ENCODE data around the gene LONP2.

Gene LONP2

GRCh38 chr16:48381201-48381600 lies 137.1 kb downstream of the LONP2 start:
- no peak overlapping the region for H2BK5ac ChIP-seq (ENCODE audit: low read depth, low read length, poor library complexity, severe bottlenecking)
- H3K4ac ChIP-seq (ENCODE audit: low read depth in 1 of 2, low read length in 2 of 2) = no peak overlapping the region
- no peak overlapping the region for H4K8ac ChIP-seq (ENCODE audit: low read length)
- peaks cover 10% of the 10 kb centered on the region for H3K4me1 ChIP-seq (ENCODE audit: control insufficient read depth, insufficient read depth, low read depth, low read length)
- no peak overlapping the region for H3K27ac ChIP-seq (ENCODE audit: low read length, poor library complexity, severe bottlenecking)
- H3K4me2 ChIP-seq (ENCODE audit: low read length, poor library complexity, severe bottlenecking) = no peak overlapping the region
- H2BK120ac ChIP-seq (ENCODE audit: low read depth, low read length) = no peak overlapping the region
- no peaks in the 10 kb centered on the region for H3K36me3 ChIP-seq (ENCODE audit: control insufficient read depth in 1 of 2, insufficient read depth in 2 of 2, low read depth in 1 of 2, low read length in 2 of 2)
- H2AFZ ChIP-seq (ENCODE audit: low read depth, low read length) = no peak overlapping the region
- no peak overlapping the region for H2BK12ac ChIP-seq (ENCODE audit: low read length in 2 of 2)
- peak; percentile 27 for DNase-seq
- H3K9me3 ChIP-seq (ENCODE audit: control insufficient read depth, low read length) = no peaks in the 10 kb centered on the region
- no peak overlapping the region for H3K18ac ChIP-seq (ENCODE audit: low read depth in 1 of 2, low read length in 2 of 2)
- H3K79me1 ChIP-seq (replicated peaks; ENCODE audit: low read length, poor library complexity, severe bottlenecking) = no peaks in the 10 kb centered on the region
- no peak overlapping the region for H4K91ac ChIP-seq (ENCODE audit: low read length)
- H3K23ac ChIP-seq (ENCODE audit: low read length in 2 of 2) = no peak overlapping the region
- no peaks in the 10 kb centered on the region for H3K27me3 ChIP-seq (ENCODE audit: control insufficient read depth in 1 of 2, insufficient read depth in 1 of 2, low read length in 2 of 2)
- no peak overlapping the region for H2BK15ac ChIP-seq (ENCODE audit: low read depth, poor library complexity, severe bottlenecking)
- no peak overlapping the region for H3K14ac ChIP-seq (ENCODE audit: low read length in 2 of 2)
- H3K4me3 ChIP-seq (ENCODE audit: insufficient read depth in 1 of 2, low read depth in 1 of 2, low read length in 2 of 2) = no peak overlapping the region
- 87% methylated on average over 5 of the region's 5 CpGs for WGBS
- H3K9ac ChIP-seq (ENCODE audit: low read length) = no peak overlapping the region
- no peak overlapping the region for H2AK5ac ChIP-seq (ENCODE audit: low read length, severe bottlenecking)

GRCh38 chr16:48382131-48382530 lies 138.0 kb downstream of the LONP2 start:
- no peak overlapping the region for H3K4me2 ChIP-seq (ENCODE audit: low read length, poor library complexity, severe bottlenecking)
- H3K9ac ChIP-seq (ENCODE audit: low read length) = peak overlapping the region; percentile 98
- no peaks in the 10 kb centered on the region for H3K27me3 ChIP-seq (ENCODE audit: control insufficient read depth in 1 of 2, insufficient read depth in 1 of 2, low read length in 2 of 2)
- no peak overlapping the region for H4K8ac ChIP-seq (ENCODE audit: low read length)
- no peak overlapping the region for H3K23ac ChIP-seq (ENCODE audit: low read length in 2 of 2)
- no peak for DNase-seq
- H3K4me1 ChIP-seq (ENCODE audit: control insufficient read depth, insufficient read depth, low read depth, low read length) = peaks cover 10% of the 10 kb centered on the region
- no peak overlapping the region for H2BK12ac ChIP-seq (ENCODE audit: low read length in 2 of 2)
- no peaks in the 10 kb centered on the region for H3K36me3 ChIP-seq (ENCODE audit: control insufficient read depth in 1 of 2, insufficient read depth in 2 of 2, low read depth in 1 of 2, low read length in 2 of 2)
- no peaks in the 10 kb centered on the region for H3K9me3 ChIP-seq (ENCODE audit: control insufficient read depth, low read length)
- no peak overlapping the region for H3K4ac ChIP-seq (ENCODE audit: low read depth in 1 of 2, low read length in 2 of 2)
- H3K4me3 ChIP-seq (ENCODE audit: insufficient read depth in 1 of 2, low read depth in 1 of 2, low read length in 2 of 2) = no peak overlapping the region
- H3K18ac ChIP-seq (ENCODE audit: low read depth in 1 of 2, low read length in 2 of 2) = no peak overlapping the region
- H3K79me1 ChIP-seq (replicated peaks; ENCODE audit: low read length, poor library complexity, severe bottlenecking) = no peaks in the 10 kb centered on the region
- no peak overlapping the region for H4K91ac ChIP-seq (ENCODE audit: low read length)
- no peak overlapping the region for H2BK5ac ChIP-seq (ENCODE audit: low read depth, low read length, poor library complexity, severe bottlenecking)
- no peak overlapping the region for H3K14ac ChIP-seq (ENCODE audit: low read length in 2 of 2)
- no peak overlapping the region for H3K27ac ChIP-seq (ENCODE audit: low read length, poor library complexity, severe bottlenecking)
- WGBS = 98% methylated on average over 3 of the region's 4 CpGs
- no peak overlapping the region for H2BK120ac ChIP-seq (ENCODE audit: low read depth, low read length)
- no peak overlapping the region for H2AFZ ChIP-seq (ENCODE audit: low read depth, low read length)
- H2AK5ac ChIP-seq (ENCODE audit: low read length, severe bottlenecking) = no peak overlapping the region
- H2BK15ac ChIP-seq (ENCODE audit: low read depth, poor library complexity, severe bottlenecking) = no peak overlapping the region

GRCh38 chr16:48383009-48383876 lies 139.1 kb downstream of the LONP2 start:
- DNase-seq = no peak
- Histone ChIP-seq H3K4me2 (ENCODE audit: low read length, poor library complexity, severe bottlenecking) (peak overlapping the region; percentile 60), H2BK12ac (ENCODE audit: low read length in 2 of 2) (no peak overlapping the region), H3K9me3 (ENCODE audit: control insufficient read depth, low read length) (no peaks in the 10 kb centered on the region), H3K27me3 (ENCODE audit: control insufficient read depth in 1 of 2, insufficient read depth in 1 of 2, low read length in 2 of 2) (no peaks in the 10 kb centered on the region), H3K79me1 (replicated peaks; ENCODE audit: low read length, poor library complexity, severe bottlenecking) (no peaks in the 10 kb centered on the region), H2AFZ (ENCODE audit: low read depth, low read length) (no peak overlapping the region), H3K4me1 (ENCODE audit: control insufficient read depth, insufficient read depth, low read depth, low read length) (peaks cover 6% of the 10 kb centered on the region), H2BK5ac (ENCODE audit: low read depth, low read length, poor library complexity, severe bottlenecking) (no peak overlapping the region), H2BK15ac (ENCODE audit: low read depth, poor library complexity, severe bottlenecking) (no peak overlapping the region), H4K91ac (ENCODE audit: low read length) (no peak overlapping the region), H3K4ac (ENCODE audit: low read depth in 1 of 2, low read length in 2 of 2) (no peak overlapping the region), H3K14ac (ENCODE audit: low read length in 2 of 2) (no peak overlapping the region), H2BK120ac (ENCODE audit: low read depth, low read length) (no peak overlapping the region), H3K23ac (ENCODE audit: low read length in 2 of 2) (no peak overlapping the region), H3K27ac (ENCODE audit: low read length, poor library complexity, severe bottlenecking) (no peak overlapping the region), H3K36me3 (ENCODE audit: control insufficient read depth in 1 of 2, insufficient read depth in 2 of 2, low read depth in 1 of 2, low read length in 2 of 2) (no peaks in the 10 kb centered on the region), H3K9ac (ENCODE audit: low read length) (peak overlapping the region; percentile 98), H4K8ac (ENCODE audit: low read length) (no peak overlapping the region), H3K18ac (ENCODE audit: low read depth in 1 of 2, low read length in 2 of 2) (no peak overlapping the region), H3K4me3 (ENCODE audit: insufficient read depth in 1 of 2, low read depth in 1 of 2, low read length in 2 of 2) (peak overlapping the region in 1 of 2 experiments; percentile 96), H2AK5ac (ENCODE audit: low read length, severe bottlenecking) (no peak overlapping the region)
- 74% methylated on average over 3 of the region's 6 CpGs for WGBS

GRCh38 chr16:48383877-48384519 lies 139.9 kb downstream of the LONP2 start:
- Histone ChIP-seq H3K9ac (ENCODE audit: low read length) (peak overlapping the region; percentile 98), H3K27ac (ENCODE audit: low read length, poor library complexity, severe bottlenecking) (peak overlapping the region; percentile 85), H3K18ac (ENCODE audit: low read depth in 1 of 2, low read length in 2 of 2) (peak overlapping the region; percentile 58 to 95), H3K4me1 (ENCODE audit: control insufficient read depth, insufficient read depth, low read depth, low read length) (peaks cover 6% of the 10 kb centered on the region), H3K23ac (ENCODE audit: low read length in 2 of 2) (peak overlapping the region in 1 of 2 experiments; percentile 72), H2BK5ac (ENCODE audit: low read depth, low read length, poor library complexity, severe bottlenecking) (no peak overlapping the region), H3K36me3 (ENCODE audit: control insufficient read depth in 1 of 2, insufficient read depth in 2 of 2, low read depth in 1 of 2, low read length in 2 of 2) (no peaks in the 10 kb centered on the region), H4K91ac (ENCODE audit: low read length) (no peak overlapping the region), H2BK15ac (ENCODE audit: low read depth, poor library complexity, severe bottlenecking) (no peak overlapping the region), H3K9me3 (ENCODE audit: control insufficient read depth, low read length) (no peaks in the 10 kb centered on the region), H2BK120ac (ENCODE audit: low read depth, low read length) (peak overlapping the region; percentile 99), H3K27me3 (ENCODE audit: control insufficient read depth in 1 of 2, insufficient read depth in 1 of 2, low read length in 2 of 2) (no peaks in the 10 kb centered on the region), H3K4ac (ENCODE audit: low read depth in 1 of 2, low read length in 2 of 2) (peak overlapping the region in 1 of 2 experiments; percentile 94), H2AFZ (ENCODE audit: low read depth, low read length) (peak overlapping the region; percentile 27), H3K4me2 (ENCODE audit: low read length, poor library complexity, severe bottlenecking) (peak overlapping the region; percentile 60), H3K79me1 (replicated peaks; ENCODE audit: low read length, poor library complexity, severe bottlenecking) (no peaks in the 10 kb centered on the region), H4K8ac (ENCODE audit: low read length) (peak overlapping the region; percentile 45), H3K4me3 (ENCODE audit: insufficient read depth in 1 of 2, low read depth in 1 of 2, low read length in 2 of 2) (peak overlapping the region; percentile 96 to 98), H2AK5ac (ENCODE audit: low read length, severe bottlenecking) (no peak overlapping the region), H3K14ac (ENCODE audit: low read length in 2 of 2) (peak overlapping the region in 1 of 2 experiments; percentile 81), H2BK12ac (ENCODE audit: low read length in 2 of 2) (no peak overlapping the region)
- peak; percentile 62 for DNase-seq
- WGBS = under 1% methylated on average over 14 of the region's 15 CpGs
